Right ventricle myocardium inferior (tissue), 1 donor: Measurements from ENCODE around the gene RNF145. TPM values are rescaled to one million over a fixed set of nuclear protein-coding genes. Genes with fewer than 3 reads are reported as not detected.
"Not testable (repeated sequence)": the region's sequence is repeated elsewhere in the genome, so short reads cannot be mapped to it uniquely, and the experiment has no call there.

ENCODE experiments used
- ATAC-seq: fragments of 200-7000 bp; cut with Tn5 transposase; one replicate; pipeline ENCODE4 v1.9.1; 2020; ENCODE audit warnings: mild to moderate bottlenecking, moderate library complexity
- DNase-seq: peaks from one replicate; pipeline ENCODE4 v3.0.0; 2021; ENCODE audit errors: missing footprints
- intact Hi-C: fragments of 100-400 bp; cut with DNase I; formaldehyde crosslinking; loops from one replicate; pipeline ENCODE4 v1.11.0; 2022
- total RNA-seq: library from RNA; stranded (reverse); fragmentation: NEBNext Ultra II Directional; extraction: Animal tissue kit (Norgen Biotek cat#: 25700); gene quantifications from one replicate; pipeline ENCODE4 v1.2.1, GENCODE V29; 2021
- donor health status: DM: no; HTN: yes; CAD: no; lungs with severe emphysema.

The RNF145 gene
- total RNA-seq, 1 donor from 2014 or later = 21.9 TPM

DNA sequence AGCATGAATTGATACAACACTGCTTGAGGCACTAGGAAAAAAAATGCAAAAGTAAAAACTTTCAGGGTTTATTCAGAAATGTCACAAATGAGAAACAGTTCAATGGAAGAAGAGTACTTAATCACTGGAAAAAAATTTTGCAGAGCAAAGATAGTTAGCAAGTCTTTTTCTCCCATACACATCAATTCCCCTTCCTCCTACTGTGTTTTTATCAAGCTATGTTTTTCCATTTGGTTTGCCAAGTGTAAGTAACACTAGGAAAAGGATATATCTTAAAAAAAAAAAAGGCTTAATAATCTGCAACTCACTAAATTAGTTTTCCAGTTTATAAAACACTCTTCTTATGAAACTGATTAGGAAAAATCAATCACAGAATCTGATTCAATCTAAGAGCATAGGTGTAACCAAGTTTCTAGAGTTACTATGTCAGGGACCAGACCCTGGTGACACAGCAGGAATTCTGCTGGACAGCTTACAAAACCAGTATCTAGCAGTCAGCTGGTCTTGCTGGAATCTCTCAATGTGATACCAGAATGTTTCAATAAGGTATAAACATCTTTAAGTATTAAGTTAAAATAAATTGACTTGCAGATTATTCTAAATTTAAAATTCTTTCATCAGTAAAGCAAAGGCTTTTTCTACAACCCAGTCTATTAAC is 34.7 kb downstream of the RNF145 start:
- intact Hi-C loops = loop anchor here (2.0 to 10.0 kb wide), 3 partner anchors 34 to 830 kb away; partner anchors contain the start of genes RNF145, TTC1 and UBLCP1
- peak; percentile 63 for ATAC-seq

DNA sequence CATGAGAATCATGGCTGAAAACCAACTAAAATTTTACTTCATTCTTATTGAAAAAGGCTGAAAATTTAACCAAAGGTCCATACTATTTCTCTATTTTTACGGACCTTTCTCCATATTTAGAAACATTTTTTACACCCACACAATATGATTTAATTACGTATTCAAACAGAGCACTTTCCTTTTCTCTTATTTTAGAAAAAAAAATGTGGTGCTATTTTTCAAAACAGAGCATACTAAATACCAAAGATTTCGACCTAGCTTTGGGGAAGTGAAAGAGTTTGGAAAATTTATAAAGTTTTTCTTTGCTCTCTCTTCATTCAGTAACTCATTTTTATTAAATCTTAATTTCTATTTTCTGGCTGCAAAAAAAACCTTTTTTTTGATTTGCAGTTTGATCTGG is 38.1 kb downstream of the RNF145 start:
- ATAC-seq (no peak), DNase-seq (no peak)
- intact Hi-C loops = loop anchor here (5.0 to 10.0 kb wide), 2 partner anchors 91 to 834 kb away; partner anchors contain the start of genes TTC1 and UBLCP1

More for the DNA sequence above, 34.7 kb downstream of the RNF145 start:
- DNase-seq = no peak

DNA sequence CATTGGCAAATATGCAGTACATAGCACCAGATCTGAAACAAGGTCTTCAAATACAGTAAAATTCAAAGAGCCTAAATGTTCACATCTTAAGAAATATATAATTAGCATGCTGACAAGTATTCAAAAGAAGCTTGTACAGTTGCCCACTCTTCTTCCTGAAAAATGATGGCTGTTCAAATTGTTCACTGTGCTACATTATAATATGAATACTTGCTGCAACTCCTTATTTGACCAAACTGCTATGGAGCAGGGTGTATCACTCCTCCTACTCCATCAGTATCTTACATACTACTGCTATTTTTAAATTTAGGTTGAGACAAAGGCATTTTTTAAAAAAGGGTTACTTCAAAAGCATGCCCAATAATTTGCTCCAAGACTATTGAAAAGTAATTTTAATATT is 39.3 kb downstream of the RNF145 start:
- no peak for ATAC-seq
- no peak for DNase-seq
- intact Hi-C loops = loop anchor here (5.0 to 10.0 kb wide), 2 partner anchors 92 to 835 kb away; partner anchors contain the start of genes TTC1 and UBLCP1

DNA sequence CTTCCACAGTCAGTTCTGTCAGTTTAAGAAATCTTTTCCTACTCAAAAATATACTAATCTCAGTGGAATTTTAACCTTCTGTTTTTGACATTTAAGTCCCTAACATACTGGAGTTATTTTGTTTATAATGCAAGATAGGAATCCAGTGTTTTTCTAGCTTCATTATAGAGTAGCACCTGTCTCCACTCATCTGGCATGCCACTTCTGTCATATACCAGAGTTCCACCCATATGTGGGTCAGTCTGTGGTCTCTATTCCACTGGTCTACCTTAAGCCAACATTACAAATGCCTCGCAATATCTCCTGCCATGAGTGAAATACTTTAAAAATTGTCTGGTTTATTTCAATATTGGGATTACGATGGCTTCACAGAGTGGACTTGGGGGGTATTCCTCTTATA is 42.9 kb downstream of the RNF145 start:
- intact Hi-C loops = no loop called here
- ATAC-seq = no peak
- no peak for DNase-seq

DNA sequence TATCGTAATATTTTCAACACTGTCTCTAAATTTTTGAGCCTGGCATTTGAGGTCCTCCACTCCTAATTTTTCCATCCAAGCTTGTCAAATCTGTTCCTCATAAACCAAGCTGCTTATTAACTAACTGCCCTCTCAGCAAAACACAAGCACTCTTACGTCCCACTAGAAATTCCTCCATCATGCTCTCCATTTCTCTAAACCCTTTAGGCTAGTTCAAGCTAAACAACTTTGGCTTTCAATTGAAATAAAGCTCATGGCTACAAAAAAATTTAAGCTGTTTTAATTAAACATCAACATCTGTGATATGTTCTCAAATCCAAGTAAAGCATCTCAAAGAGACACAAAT is 45.7 kb downstream of the RNF145 start:
- DNase-seq (no peak), ATAC-seq (no peak)

DNA sequence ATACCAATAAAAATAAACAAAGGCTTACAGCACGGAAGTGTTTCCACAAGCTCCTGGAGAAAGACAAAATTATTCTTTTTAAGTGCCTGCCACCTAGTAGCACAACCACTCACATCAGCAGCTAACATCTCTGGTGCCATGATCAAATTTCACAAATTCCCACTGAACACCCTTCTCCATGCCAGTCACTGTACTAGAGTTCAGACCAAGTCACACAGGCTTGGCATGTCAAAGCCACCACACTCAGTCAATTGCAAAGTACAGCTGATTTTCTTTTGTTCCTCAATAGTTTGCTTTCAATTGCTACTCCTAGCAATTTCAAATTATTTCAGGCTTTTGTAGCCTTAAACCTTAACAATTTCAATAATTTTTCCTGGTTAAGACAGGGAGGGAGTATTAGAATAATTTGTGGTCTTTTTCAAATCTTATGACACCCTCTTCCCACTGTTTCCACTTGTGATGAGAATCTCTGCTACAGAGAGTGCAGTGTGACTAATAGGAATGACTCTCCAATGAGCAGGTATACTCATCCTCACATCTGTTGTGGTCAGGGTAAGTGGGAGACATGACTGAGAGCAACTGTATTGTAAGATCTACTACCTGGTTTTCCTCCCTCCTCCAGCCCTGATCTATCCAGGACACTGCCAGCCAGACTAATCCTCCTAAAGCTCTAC is 46.2 kb downstream of the RNF145 start:
- intact Hi-C loops = no loop called here
- ATAC-seq (no peak), DNase-seq (no peak)

More for the DNA sequence above, 45.7 kb downstream of the RNF145 start:
- intact Hi-C loops = no loop called here

DNA sequence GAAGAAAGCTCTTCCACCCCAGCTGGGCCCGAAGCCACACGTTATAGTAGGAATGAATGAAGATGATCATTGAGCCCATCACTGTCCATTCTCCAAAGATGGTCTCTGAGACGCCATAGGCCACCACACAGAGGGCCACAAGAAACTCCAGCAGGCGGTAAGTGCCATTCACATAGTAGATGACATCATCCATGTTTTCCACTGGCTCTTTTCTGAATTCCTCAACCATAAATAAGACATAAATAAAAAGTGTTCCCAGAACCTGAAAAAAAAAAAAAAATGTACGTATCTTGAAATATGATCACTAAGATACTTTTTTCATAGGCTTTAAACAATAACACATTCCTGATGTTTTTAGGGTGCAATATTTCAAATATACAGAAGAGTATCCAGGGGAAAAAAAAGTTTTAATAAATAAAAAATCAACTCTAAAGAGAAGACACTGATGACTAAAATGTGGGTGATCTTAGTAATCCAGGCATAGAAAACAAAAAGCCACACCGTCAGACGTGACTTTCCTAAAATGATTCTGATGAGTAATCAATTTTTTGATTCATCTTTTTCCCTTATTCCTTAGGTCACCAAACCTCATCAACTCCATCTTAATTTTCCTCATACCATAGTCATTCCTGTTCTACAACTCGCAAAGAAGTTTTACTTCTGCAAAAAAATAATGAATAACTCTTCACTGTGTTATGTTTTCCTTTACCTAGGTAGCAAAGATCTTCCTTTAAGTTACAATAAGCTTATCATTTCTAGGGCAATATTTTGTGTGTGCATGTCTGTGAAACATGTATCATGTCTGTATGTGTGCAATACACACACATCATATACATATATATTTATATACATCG is 47.8 kb downstream of the RNF145 start:
- intact Hi-C loops = no loop called here
- no peak for ATAC-seq

DNA sequence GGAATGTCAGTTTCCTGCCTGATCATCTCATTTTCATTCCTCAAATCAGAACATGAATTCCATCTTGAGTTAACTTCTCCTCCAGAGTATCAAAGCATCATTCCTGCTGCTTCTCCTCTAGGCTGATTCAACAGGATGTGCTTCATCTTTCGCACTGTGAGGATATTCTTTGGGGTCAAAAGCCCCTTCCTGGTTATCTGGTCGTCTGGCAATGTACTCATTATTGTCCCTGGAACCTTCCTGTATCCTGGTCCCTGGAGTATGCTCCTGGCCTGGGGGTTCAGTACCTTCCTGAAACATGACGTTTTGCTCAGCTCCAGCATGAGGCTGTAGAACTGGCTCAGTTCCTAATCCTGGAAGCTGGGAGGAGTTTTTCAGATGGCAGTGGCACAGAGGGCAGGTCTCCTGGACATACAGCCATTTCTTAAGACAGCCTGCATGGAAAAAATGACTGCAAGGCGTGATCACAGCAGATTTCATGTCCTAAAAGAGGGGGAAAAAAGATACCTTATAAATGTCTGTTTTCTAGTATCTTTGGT is 50.7 kb downstream of the RNF145 start:
- intact Hi-C loops = loop anchor here (5.0 kb wide), 2 partner anchors 49 to 159 kb away; partner anchors contain the start of gene RNF145
- not testable (repeated sequence) for DNase-seq, ATAC-seq

More for the DNA sequence above, 47.8 kb downstream of the RNF145 start:
- no peak for DNase-seq

DNA sequence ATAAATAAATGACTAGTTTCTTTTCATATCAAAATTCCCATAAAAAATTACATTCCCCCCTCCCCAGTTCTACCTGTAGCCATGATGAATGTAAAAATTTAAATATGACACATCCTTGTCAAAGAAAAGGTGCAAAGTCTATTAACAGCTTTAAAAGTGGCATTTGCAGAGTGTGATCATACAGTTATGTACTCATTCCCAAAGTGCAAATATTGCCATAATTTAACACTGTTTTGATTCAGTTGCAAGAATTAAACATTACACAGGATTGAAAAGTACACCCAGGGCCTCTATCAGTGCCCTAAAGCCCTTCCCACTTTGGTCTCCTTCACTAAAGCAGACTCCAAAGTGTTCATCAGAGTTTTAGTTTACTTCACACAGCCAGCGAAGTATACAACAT is 51.8 kb downstream of the RNF145 start:
- no peak for DNase-seq
- ATAC-seq = no peak
- intact Hi-C loops = loop anchor here (5.0 kb wide), 2 partner anchors 50 to 160 kb away; partner anchors contain the start of gene RNF145

DNA sequence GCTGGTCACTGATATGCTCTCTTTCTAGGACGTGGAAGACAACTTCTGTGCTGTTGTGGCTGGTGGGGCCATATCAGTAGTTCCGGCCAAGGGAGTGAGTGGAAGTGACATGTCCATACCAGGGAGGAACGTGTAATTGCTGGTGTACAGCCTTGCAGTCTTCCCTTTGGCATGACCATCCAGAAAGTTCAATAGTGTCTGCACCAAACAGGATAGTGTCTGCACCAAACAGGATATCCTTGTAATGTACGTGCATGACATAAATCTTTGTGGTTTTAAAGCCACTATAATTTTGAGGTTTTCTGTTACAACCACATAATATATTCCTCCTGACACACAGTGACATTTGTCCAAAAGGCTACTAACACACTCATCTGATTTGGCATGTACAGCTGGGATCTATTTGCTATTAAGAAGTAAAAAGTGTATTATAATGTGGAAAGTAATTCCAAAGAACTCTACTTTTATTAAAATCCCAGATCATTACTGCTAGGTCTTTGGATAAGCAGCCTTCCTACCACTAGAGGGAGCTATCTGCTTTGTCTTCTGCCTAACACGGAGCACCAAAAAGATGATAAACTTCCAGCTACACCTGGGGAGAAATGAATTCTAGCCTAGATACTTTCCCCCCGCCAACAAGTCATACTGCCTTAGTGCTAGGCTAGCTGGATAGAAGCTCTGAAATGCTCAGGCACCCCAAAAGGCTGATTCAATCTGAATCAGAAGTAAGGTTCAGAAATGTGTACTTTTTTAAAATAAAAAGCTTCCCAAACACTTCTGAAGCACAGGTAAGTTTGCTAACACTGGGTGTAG is 52.7 kb downstream of the RNF145 start:
- intact Hi-C loops = loop anchor here (1.0 to 5.0 kb wide), 3 partner anchors 51 to 161 kb away; partner anchors contain the start of genes RNF145 and UBLCP1
- no peak for DNase-seq
- ATAC-seq = peak; percentile 72

DNA sequence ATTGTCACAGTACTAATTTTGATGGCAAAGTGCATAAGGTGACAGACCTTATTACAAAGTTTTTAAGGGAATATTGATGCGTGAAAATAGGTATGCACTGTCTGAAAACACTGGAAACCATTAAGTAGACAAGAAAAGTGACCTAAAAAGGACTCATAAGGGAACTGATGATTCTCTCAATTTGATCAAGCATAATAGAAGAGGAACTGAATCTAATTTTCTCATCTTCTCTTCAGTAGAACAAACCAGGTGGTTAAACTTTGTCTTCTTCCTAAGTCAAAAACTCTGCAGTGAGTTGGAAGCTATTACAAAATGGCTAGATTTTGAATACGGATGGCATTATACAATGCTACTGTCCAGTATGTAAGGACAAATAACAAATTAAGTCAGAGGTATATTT is 53.4 kb downstream of the RNF145 start:
- intact Hi-C loops = loop anchor here (1.0 to 5.0 kb wide), 3 partner anchors 51 to 161 kb away; partner anchors contain the start of genes RNF145 and UBLCP1
- DNase-seq = no peak
- no peak for ATAC-seq

DNA sequence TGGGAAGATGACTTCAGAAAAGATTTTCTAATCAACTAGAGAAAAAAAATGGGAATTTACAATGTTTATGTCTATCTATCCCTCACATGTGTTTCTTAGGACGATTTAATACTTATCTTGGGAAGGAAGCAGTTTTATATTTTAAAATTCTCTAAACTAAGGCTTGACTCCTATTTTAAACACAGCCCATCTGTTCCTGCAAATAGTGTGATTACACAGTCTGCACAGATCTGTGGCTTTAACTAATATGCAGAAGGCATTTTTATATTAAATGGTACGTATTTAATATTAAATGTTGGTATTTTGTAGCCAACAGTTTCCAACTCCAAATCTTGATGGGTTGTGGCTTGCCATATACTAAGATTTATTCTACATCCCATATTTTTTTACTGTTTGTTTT is 56.5 kb downstream of the RNF145 start:
- intact Hi-C loops = no loop called here
- ATAC-seq (no peak), DNase-seq (no peak)

DNA sequence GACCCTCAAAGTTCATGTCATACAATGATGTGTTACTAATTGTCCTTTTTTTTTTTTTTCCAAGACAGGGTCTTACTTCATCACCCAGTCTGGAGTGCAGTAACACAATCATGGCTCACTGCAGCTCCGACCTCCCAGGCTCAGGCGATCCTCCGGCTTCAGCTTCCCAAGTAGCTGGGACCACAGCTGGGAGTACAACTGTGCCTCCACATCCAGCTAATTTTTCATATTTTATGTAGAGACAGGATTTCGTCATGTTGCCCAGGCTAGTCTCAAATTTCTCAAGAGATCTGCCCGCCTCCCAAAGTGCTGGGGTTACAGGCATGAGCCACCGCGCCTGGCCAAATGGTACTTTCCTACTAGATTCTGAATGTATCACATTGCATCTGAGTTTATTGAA is 60.3 kb downstream of the RNF145 start:
- ATAC-seq = no peak
- DNase-seq = no peak
- intact Hi-C loops = no loop called here

DNA sequence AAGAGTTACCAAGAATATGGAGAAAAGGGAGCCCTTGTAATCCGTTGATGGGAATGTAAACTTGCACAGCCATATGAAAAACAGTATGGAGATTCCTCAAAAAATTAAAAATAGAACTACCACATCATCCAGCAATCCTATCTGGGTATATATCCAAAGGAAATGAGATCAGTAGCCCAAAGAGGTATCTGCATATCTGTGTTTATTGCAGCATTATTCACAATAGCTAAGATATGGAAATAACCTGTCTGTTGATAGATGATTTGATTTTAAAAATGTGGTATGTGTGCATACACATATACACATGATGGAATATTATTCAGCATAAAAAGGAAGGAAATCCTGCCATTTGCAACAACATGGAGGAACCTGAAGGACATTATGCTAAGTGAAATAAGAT is 61.4 kb downstream of the RNF145 start:
- ATAC-seq = no peak
- intact Hi-C loops = no loop called here
- no peak for DNase-seq

DNA sequence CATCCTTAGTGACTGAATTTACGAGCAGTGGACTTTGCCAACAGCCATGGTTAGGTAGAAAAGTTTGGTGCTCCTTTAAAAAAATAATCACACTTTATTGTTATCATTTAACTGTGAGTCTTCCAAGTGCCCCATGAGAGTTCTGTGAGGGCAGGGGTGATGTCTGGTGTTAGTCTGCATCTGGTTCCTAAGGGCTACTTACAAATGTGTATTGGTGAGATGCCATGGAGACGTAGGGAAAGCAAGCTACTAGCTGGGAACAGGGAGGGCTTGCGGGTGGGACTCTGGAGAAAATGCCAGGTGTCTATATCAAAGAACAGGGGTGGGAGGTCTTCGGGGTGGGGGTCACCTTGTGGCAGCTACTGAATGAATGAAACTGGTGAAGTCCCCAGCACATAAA is 62.5 kb downstream of the RNF145 start:
- ATAC-seq = no peak
- intact Hi-C loops = no loop called here

DNA sequence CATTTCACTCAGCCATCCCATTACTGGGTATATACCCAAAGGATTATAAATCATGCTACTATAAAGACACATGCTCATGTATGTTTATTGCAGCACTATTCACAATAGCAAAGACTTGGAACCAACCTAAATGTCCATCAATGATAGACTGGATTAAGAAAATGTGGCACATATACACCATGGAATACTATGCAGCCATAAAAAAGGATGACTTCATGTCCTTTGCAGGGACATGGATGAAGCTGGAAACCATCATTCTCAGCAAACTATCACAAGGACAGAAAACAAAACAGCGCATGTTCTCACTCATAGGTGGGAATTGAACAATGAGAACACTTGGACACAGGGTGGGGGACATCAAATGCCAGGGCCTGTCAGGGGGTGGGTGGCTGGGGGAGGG is 64.2 kb downstream of the RNF145 start:
- DNase-seq, ATAC-seq, intact Hi-C loops: not testable (repeated sequence)

More for the DNA sequence above, 62.5 kb downstream of the RNF145 start:
- no peak for DNase-seq

DNA sequence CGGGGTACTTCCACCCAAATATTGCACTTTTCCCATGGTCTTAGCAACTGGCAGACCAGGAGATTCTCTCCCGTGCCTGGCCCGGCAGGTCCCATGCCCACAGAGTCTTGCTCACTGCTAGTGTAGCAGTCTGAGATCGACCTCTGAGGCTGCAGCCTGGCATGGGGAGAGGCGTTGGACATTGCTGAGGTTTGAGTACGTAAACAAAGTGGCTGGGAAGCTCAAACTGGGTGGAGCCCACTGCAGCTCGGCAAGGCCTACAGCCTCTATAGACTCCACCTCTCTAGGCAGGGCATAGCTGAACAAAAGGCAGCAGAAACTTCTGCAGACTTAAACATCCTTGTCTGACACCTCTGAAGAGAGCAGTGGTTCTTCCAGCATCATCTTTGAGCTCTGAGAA is 69.6 kb downstream of the RNF145 start:
- ATAC-seq (no peak), DNase-seq (no peak)
- intact Hi-C loops = loop anchor here (10.0 kb wide), 2 partner anchors 445 to 1125 kb away; no protein-coding TSS in a partner anchor
